GM21515 (cell line): ENCODE measurements around the gene KCTD18.
A peak's percentile ranks its signal among the peaks of the same experiment; 100 is the strongest.

Experiments used
- ATAC-seq: cut with Tn5 transposase; IDR thresholded peaks from one replicate; pipeline ENCODE4 v1.9.1; 2021; ENCODE audit not compliant: unreplicated experiment

Gene KCTD18

GRCh38 chr2:200455958-200456421 is 53.9 kb downstream of the KCTD18 start:
- peak; percentile 44 for ATAC-seq

- peak; percentile 60 for ATAC-seq
Observed at GRCh38 chr2:200454927-200455801, 54.7 kb downstream of the KCTD18 start.

GRCh38 chr2:200453853-200454534 is 55.9 kb downstream of the KCTD18 start:
- no peak for ATAC-seq

GRCh38 chr2:200453142-200453852 is 56.6 kb downstream of the KCTD18 start:
- ATAC-seq: no peak

- ATAC-seq: no peak
Observed at GRCh38 chr2:200452377-200452776, 57.5 kb downstream of the KCTD18 start.

GRCh38 chr2:200451511-200451910 is 58.4 kb downstream of the KCTD18 start:
- ATAC-seq: no peak

- ATAC-seq: no peak
Observed at GRCh38 chr2:200450288-200450687, 59.6 kb downstream of the KCTD18 start.

GRCh38 chr2:200449149-200449548 is 60.7 kb downstream of the KCTD18 start:
- ATAC-seq: no peak

- ATAC-seq: no peak
Observed at GRCh38 chr2:200448455-200448854, 61.4 kb downstream of the KCTD18 start.

- ATAC-seq: no peak
Observed at GRCh38 chr2:200447139-200447855, 62.6 kb downstream of the KCTD18 start.

GRCh38 chr2:200446612-200447011 is 63.3 kb downstream of the KCTD18 start:
- ATAC-seq: no peak

GRCh38 chr2:200445284-200445683 is 64.6 kb downstream of the KCTD18 start:
- no peak for ATAC-seq

GRCh38 chr2:200444530-200444929 is 65.3 kb downstream of the KCTD18 start:
- ATAC-seq: no peak

GRCh38 chr2:200443916-200444315 is 66.0 kb downstream of the KCTD18 start:
- ATAC-seq: no peak

- ATAC-seq: no peak
Observed at GRCh38 chr2:200443376-200443775, 66.5 kb downstream of the KCTD18 start.

- no peak for ATAC-seq
Observed at GRCh38 chr2:200442471-200442870, 67.4 kb downstream of the KCTD18 start.

- no peak for ATAC-seq
Observed at GRCh38 chr2:200439981-200440380, 69.9 kb downstream of the KCTD18 start.
